MCF 10A (cell line): ENCODE data around the gene TLL2. TPM values are rescaled to one million over a fixed set of nuclear protein-coding genes. Genes with fewer than 3 reads are reported as not detected.

Source experiments
- BruUV-seq: library from RNA; stranded (reverse); fragments of 400-500 nt; replicated peaks from 2 replicates; lab custom pipeline; 2021; lab: Mats Ljungman, UMichigan
- CTCF ChIA-PET: fragments of 300-600 bp; sonication (Branson Sonifier 250); formaldehyde crosslinking; extraction: SDS; loops from one replicate; lab custom pipeline; 2021; ENCODE audit warnings: antibody characterized with exemption, inconsistent platforms; lab: Yijun Ruan, JAX
- POLR2A ChIA-PET: fragments of 300-600, 350-650 bp; sonication (Branson Sonifier 250); formaldehyde crosslinking; extraction: SDS; loops from one replicate; lab custom pipeline; 2020; ENCODE audit warnings: antibody characterized with exemption, inconsistent platforms; lab: Yijun Ruan, JAX
- DNase-seq: peaks from one replicate; pipeline ENCODE4 v3.0.0-alpha.2; 2018; ENCODE audit not compliant: unreplicated experiment
- H3K27ac Mint-ChIP-seq: one replicate; pipeline ENCODE4 v1.8.0; 2022; ENCODE audit warnings: mild to moderate bottlenecking, low read depth, mixed read lengths; ENCODE audit not compliant: unreplicated experiment
- H3K27me3 Mint-ChIP-seq: one replicate; pipeline ENCODE4 v1.8.0; 2022; ENCODE audit warnings: mixed read lengths; ENCODE audit not compliant: insufficient read depth, unreplicated experiment
- H3K36me3 Mint-ChIP-seq: one replicate; pipeline ENCODE4 v1.8.0; 2022; ENCODE audit warnings: mild to moderate bottlenecking, moderate library complexity, mixed read lengths; ENCODE audit not compliant: insufficient read depth, unreplicated experiment
- H3K4me1 Mint-ChIP-seq: one replicate; pipeline ENCODE4 v1.8.0; 2022; ENCODE audit warnings: mixed read lengths; ENCODE audit not compliant: insufficient read depth, unreplicated experiment
- H3K4me3 Mint-ChIP-seq: one replicate; pipeline ENCODE4 v1.8.0; 2022; ENCODE audit warnings: mild to moderate bottlenecking, moderate library complexity, mixed read lengths; ENCODE audit not compliant: unreplicated experiment
- H3K9me3 Mint-ChIP-seq: one replicate; pipeline ENCODE4 v1.8.0; 2022; ENCODE audit warnings: mixed read lengths; ENCODE audit not compliant: unreplicated experiment
- CTCF ChIP-seq: fragments of 200-600 bp; IDR thresholded peaks from one replicate; pipeline ENCODE4 v1.8.0; 2022; ENCODE audit warnings: antibody characterized with exemption, mild to moderate bottlenecking; ENCODE audit not compliant: unreplicated experiment
- intact Hi-C: fragments of 100-400 bp; cut with micrococcal nuclease; formaldehyde crosslinking; loops from 2 replicates; pipeline ENCODE4 v1.14.1; 2022
- total RNA-seq: library from RNA; stranded (reverse); gene quantifications from 2 replicates; pipeline ENCODE4 v1.2.3, GENCODE V29; 2022

The TLL2 gene
- total RNA-seq, 1 experiment from 2014 or later: not detected

- Mint-ChIP-seq H3K27ac (no peak overlapping the region), H3K4me1 (peaks cover 12% of the 10 kb centered on the region), H3K4me3 (no peak overlapping the region), H3K27me3 (no peaks in the 10 kb centered on the region), H3K36me3 (no peaks in the 10 kb centered on the region), H3K9me3 (no peaks in the 10 kb centered on the region)
- no TSS peak for BruUV-seq
- POLR2A ChIA-PET: interaction anchor here (0.6 to 0.8 kb wide), 2 partner anchors 158 to 186 kb away, joined by 3 read pairs; no protein-coding TSS in a partner anchor
- CTCF ChIA-PET: interaction anchor here (0.6 to 3.5 kb wide), 35 partner anchors 8 to 865 kb away, joined by 3 to 34 read pairs (median 4); partner anchors contain the start of genes BLNK and OPALIN
- TF ChIP-seq CTCF: no peak
- intact Hi-C loops: no loop called here
- DNase-seq: peak; percentile 74
These were observed 143.7 kb downstream of the TLL2 start for GRCh38 chr10:96369890-96370583.

GRCh38 chr10:96368971-96369370 is 144.8 kb downstream of the TLL2 start:
- Mint-ChIP-seq H3K4me1 (peaks cover 6% of the 10 kb centered on the region), H3K4me3 (no peak overlapping the region), H3K36me3 (no peaks in the 10 kb centered on the region), H3K27ac (no peak overlapping the region), H3K9me3 (no peaks in the 10 kb centered on the region), H3K27me3 (no peaks in the 10 kb centered on the region)
- TF ChIP-seq CTCF: no peak
- ChIA-PET POLR2A (no interaction called here), CTCF (interaction anchor here (0.9 to 3.5 kb wide), 3 partner anchors 16 to 29 kb away, joined by 3 to 23 read pairs (median 5); no protein-coding TSS in a partner anchor)
- no peak for DNase-seq
- intact Hi-C loops: no loop called here
- no TSS peak for BruUV-seq

GRCh38 chr10:96367470-96367869 is 146.3 kb downstream of the TLL2 start:
- no peaks in the 10 kb centered on the region for H3K36me3 Mint-ChIP-seq
- no TSS peak for BruUV-seq
- POLR2A ChIA-PET: no interaction called here
- no peak for DNase-seq
- H3K4me3 Mint-ChIP-seq: no peak overlapping the region
- CTCF ChIA-PET: interaction anchor here (0.8 to 2.0 kb wide), 5 partner anchors 9 to 350 kb away, joined by 3 to 9 read pairs (median 4); partner anchors contain the start of gene OPALIN
- H3K27ac Mint-ChIP-seq: no peak overlapping the region
- intact Hi-C loops: no loop called here
- no peak for TF ChIP-seq CTCF
- H3K27me3 Mint-ChIP-seq: no peaks in the 10 kb centered on the region
- no peaks in the 10 kb centered on the region for H3K9me3 Mint-ChIP-seq
- peaks cover 6% of the 10 kb centered on the region for H3K4me1 Mint-ChIP-seq

GRCh38 chr10:96366508-96366907 is 147.2 kb downstream of the TLL2 start:
- no peak for TF ChIP-seq CTCF
- no peaks in the 10 kb centered on the region for H3K36me3 Mint-ChIP-seq
- H3K27me3 Mint-ChIP-seq: no peaks in the 10 kb centered on the region
- intact Hi-C loops: no loop called here
- DNase-seq: peak; percentile 71
- H3K27ac Mint-ChIP-seq: no peak overlapping the region
- no TSS peak for BruUV-seq
- H3K9me3 Mint-ChIP-seq: no peaks in the 10 kb centered on the region
- H3K4me3 Mint-ChIP-seq: no peak overlapping the region
- POLR2A ChIA-PET: no interaction called here
- H3K4me1 Mint-ChIP-seq: peaks cover 6% of the 10 kb centered on the region
- CTCF ChIA-PET: interaction anchor here (0.6 to 3.1 kb wide), 6 partner anchors 8 to 307 kb away, joined by 3 to 26 read pairs (median 4); partner anchors contain the start of gene OPALIN
